Thymus (tissue), 11 donors: ENCODE results near the gene DNAJC4. TPM values are rescaled to one million over a fixed set of nuclear protein-coding genes. Genes with fewer than 3 reads are reported as not detected.

Experiments
- DNase-seq, 9 donors: peaks; one replicate each; pipeline ENCODE4 v3.0.0-alpha.2; 2013; ENCODE audit warnings: low spot score in 9 of 9, low read depth in 6 of 9, missing footprints in 1 of 9
- H3K27ac ChIP-seq, 2 donors: one replicate each; pipeline ENCODE4 v1.5.1; 2013; ENCODE audit warnings: control low read depth in 1 of 2, low read depth in 1 of 2, low read length in 1 of 2, mild to moderate bottlenecking in 1 of 2, moderate library complexity in 1 of 2
- H3K27me3 ChIP-seq, 2 donors: one replicate each; pipeline ENCODE4 v1.5.1; 2013; ENCODE audit warnings: low read length in 1 of 2; ENCODE audit not compliant: control insufficient read depth in 2 of 2, insufficient read depth in 1 of 2
- H3K36me3 ChIP-seq, 2 donors: one replicate each; pipeline ENCODE4 v1.5.1; 2013; ENCODE audit warnings: low read length in 1 of 2, mild to moderate bottlenecking in 1 of 2, moderate library complexity in 1 of 2; ENCODE audit not compliant: control insufficient read depth in 2 of 2, insufficient read depth in 2 of 2
- H3K4me1 ChIP-seq, 2 donors: one replicate each; pipeline ENCODE4 v1.5.1; 2013; ENCODE audit warnings: low read length in 2 of 2; ENCODE audit not compliant: control insufficient read depth in 2 of 2, insufficient read depth in 2 of 2
- H3K4me3 ChIP-seq, 2 donors: one replicate each; pipeline ENCODE4 v1.5.1; 2013; ENCODE audit warnings: low read length in 2 of 2, control low read depth in 1 of 2, mild to moderate bottlenecking in 1 of 2
- H3K9me3 ChIP-seq, 2 donors: one replicate each; pipeline ENCODE4 v1.5.1; 2013; ENCODE audit warnings: low read length in 1 of 2, mild to moderate bottlenecking in 1 of 2; ENCODE audit not compliant: control insufficient read depth in 2 of 2, insufficient read depth in 1 of 2
- WGBS: extraction: QIAGEN DNeasy Blood & Tissue Kit; methylation state at CpG from one replicate; pipeline ENCODE4 v1.1.7; 2013; 5-methylcytosine and 5-hydroxymethylcytosine counted together
- polyA plus RNA-seq: library from polyadenylated mRNA; stranded (reverse); fragments of 200-250 nt; gene quantifications from one replicate; pipeline ENCODE4 v1.2.3, GENCODE V29; 2013
- total RNA-seq: library from RNA; stranded (reverse); fragments of 120-200 nt; gene quantifications from one replicate; pipeline ENCODE4 v1.2.4, GENCODE V29; 2013
- donor health status: healthy.

Gene DNAJC4
- total and polyA plus RNA-seq, 2 donors = 18.1 to 134 TPM

DNA sequence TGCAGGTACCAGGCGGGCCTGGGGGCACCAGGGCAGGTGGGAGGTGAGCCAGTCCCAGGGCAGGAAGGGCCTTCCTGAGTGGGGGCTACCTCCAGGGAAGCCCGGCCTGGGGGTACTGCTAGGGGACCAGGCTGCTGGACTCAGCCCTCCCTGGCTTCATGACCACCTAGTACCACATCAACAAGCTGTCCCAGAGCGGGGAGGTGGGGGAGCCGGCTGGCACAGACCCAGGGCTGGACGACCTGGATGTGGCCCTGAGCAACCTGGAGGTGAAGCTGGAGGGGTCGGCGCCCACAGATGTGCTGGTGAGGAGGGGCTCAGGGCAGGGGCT lies 11.0 kb upstream of the DNAJC4 start:
- no peaks in the 10 kb centered on the region for H3K4me1 ChIP-seq
- H3K4me3 ChIP-seq = no peak overlapping the region
- WGBS = 94% methylated on average over 7 of the region's 7 CpGs
- H3K27me3 ChIP-seq = no peaks in the 10 kb centered on the region
- peaks cover 66 to 74% of the 10 kb centered on the region in 2 donors for H3K36me3 ChIP-seq
- DNase-seq = no peak
- H3K9me3 ChIP-seq = no peaks in the 10 kb centered on the region
- no peak overlapping the region for H3K27ac ChIP-seq

DNA sequence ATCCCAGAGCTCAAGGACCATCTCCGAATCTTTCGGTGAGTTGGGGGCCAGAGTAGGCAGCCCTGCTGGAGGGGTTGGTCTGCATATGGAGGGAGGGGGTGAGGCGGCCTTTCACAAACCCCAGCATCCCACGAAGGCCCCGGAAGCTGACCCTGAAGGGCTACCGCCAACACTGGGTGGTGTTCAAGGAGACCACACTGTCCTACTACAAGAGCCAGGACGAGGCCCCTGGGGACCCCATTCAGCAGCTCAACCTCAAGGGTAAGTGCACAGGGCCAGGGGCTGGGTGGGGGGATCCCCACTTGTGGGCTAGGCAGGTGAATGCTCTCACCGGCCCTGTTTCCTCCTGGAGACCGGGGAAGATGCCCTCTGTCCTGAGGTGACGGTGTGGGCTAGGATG lies 10.6 kb upstream of the DNAJC4 start:
- Histone ChIP-seq H3K27ac (no peak overlapping the region), H3K4me1 (peaks cover 0 to 2% of the 10 kb centered on the region in 2 donors), H3K9me3 (no peaks in the 10 kb centered on the region), H3K36me3 (peaks cover 66 to 73% of the 10 kb centered on the region in 2 donors), H3K4me3 (no peak overlapping the region), H3K27me3 (no peaks in the 10 kb centered on the region)
- WGBS = 96% methylated on average over 10 of the region's 10 CpGs
- no peak for DNase-seq

DNA sequence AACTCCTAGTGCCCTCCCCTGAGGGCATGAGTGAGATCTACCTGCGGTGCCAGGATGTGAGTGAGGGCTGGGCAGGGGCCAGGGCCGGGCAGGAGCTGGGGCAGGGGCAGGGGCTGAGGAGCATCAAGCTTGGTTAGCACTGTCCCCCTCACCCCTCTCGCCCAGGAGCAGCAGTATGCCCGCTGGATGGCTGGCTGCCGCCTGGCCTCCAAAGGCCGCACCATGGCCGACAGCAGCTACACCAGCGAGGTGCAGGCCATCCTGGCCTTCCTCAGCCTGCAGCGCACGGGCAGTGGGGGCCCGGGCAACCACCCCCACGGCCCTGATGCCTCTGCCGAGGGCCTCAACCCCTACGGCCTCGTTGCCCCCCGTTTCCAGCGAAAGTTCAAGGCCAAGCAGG lies 10.1 kb upstream of the DNAJC4 start:
- Histone ChIP-seq H3K27ac (no peak overlapping the region), H3K4me1 (peaks cover 2 to 7% of the 10 kb centered on the region in 2 donors), H3K9me3 (no peaks in the 10 kb centered on the region), H3K36me3 (peaks cover 62 to 70% of the 10 kb centered on the region in 2 donors), H3K27me3 (no peaks in the 10 kb centered on the region), H3K4me3 (no peak overlapping the region)
- WGBS = over 99% methylated on average over 17 of the region's 17 CpGs
- DNase-seq = no peak

DNA sequence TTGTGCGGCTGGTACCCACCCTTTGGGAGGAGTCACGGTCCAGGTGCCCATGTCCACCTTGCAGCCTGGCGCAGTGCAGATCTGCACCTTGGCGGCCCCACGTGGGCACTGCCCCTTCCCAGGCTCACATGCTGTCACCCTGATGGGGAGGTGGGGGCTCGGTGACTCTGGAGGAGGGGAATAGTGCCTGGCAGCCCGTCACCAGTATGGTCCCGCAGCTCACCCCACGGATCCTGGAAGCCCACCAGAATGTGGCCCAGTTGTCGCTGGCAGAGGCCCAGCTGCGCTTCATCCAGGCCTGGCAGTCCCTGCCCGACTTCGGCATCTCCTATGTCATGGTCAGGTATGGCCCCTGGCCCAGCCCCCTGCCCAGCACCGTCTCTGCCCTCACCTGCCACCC lies 9.6 kb upstream of the DNAJC4 start:
- no peaks in the 10 kb centered on the region for H3K27me3 ChIP-seq
- peaks cover 3 to 12% of the 10 kb centered on the region in 2 donors for H3K4me1 ChIP-seq
- WGBS = 98% methylated on average over 14 of the region's 14 CpGs
- H3K9me3 ChIP-seq = no peaks in the 10 kb centered on the region
- peaks cover 57 to 66% of the 10 kb centered on the region in 2 donors for H3K36me3 ChIP-seq
- no peak overlapping the region for H3K4me3 ChIP-seq
- DNase-seq = no peak
- no peak overlapping the region for H3K27ac ChIP-seq

DNA sequence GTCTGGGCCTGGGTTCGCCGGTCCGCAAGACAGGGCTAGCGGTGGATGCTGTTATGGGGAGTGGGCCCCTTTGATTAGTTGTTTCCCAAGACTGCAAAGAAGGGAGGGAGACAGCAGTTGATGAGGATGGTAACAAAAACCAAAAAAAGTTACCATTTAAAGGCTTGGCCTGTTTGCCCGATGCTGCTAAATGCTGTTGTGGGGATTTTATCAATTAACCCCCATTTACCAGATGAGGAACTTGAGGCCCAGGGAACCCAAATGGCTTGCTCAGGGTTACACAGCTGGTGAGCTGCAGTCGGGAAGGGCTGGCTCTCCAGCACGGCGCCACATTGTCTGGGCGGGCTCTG lies 7.7 kb upstream of the DNAJC4 start:
- Histone ChIP-seq H3K9me3 (peaks cover 0 to 6% of the 10 kb centered on the region in 2 donors), H3K4me1 (peaks cover 12 to 26% of the 10 kb centered on the region in 2 donors), H3K27ac (no peak overlapping the region), H3K27me3 (no peaks in the 10 kb centered on the region), H3K36me3 (peaks cover 52 to 55% of the 10 kb centered on the region in 2 donors), H3K4me3 (no peak overlapping the region)
- 93% methylated on average over 9 of the region's 9 CpGs for WGBS
- no peak for DNase-seq

DNA sequence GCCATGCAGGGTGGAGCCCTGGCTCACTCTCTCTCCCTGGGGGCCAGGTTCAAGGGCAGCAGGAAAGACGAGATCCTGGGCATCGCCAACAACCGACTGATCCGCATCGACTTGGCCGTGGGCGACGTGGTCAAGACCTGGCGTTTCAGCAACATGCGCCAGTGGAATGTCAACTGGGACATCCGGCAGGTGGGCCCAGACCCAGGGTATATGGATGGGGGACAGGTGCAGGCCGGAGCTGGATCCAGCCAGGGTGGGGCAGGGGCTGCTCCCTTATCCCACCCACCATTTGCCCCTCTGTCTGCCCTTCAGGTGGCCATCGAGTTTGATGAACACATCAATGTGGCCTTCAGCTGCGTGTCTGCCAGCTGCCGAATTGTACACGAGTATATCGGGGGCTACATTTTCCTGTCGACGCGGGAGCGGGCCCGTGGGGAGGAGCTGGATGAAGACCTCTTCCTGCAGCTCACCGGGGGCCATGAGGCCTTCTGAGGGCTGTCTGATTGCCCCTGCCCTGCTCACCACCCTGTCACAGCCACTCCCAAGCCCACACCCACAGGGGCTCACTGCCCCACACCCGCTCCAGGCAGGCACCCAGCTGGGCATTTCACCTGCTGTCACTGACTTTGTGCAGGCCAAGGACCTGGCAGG lies 7.2 kb upstream of the DNAJC4 start:
- no peak for DNase-seq
- 94% methylated on average over 24 of the region's 24 CpGs for WGBS
- no peaks in the 10 kb centered on the region for H3K27me3 ChIP-seq
- peaks cover 12 to 27% of the 10 kb centered on the region in 2 donors for H3K4me1 ChIP-seq
- peaks cover 52 to 53% of the 10 kb centered on the region in 2 donors for H3K36me3 ChIP-seq
- H3K9me3 ChIP-seq = peaks cover 0 to 6% of the 10 kb centered on the region in 2 donors
- H3K4me3 ChIP-seq = no peak overlapping the region
- no peak overlapping the region for H3K27ac ChIP-seq

DNA sequence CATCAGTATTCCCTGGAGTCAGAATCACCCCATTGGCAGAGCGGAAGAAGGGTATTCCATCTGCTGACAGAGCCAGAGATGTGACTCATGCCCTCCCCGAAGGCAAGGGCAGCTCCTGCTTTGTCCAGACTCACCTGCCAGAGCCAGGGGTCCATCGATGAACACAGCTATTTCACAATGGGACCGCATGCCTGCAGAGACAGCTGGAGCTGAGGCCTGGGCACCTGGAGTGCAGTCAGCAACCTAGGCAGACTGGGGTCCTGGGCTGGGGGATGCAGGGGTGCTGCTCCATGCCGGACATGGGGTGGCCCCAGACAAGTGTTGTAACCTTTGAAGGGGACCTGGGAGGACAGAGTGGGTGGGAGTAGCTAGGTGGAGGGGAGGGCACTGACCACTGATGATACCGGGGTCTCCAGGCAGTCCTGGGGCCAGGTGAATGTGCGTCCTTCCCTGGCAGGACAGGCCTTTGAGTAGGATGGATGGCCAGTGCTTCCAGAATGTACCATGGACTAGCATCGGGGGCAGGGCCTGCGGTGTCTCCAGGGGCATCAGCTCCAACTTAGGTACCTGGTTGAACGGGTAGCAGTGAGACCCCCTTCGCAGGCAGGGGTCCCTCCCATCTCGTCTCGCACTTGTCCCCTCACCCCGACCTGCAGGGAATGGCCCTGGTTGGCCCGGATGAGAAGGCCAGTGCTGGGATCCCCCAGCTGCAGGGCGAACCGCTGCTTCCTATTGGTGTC lies 6.0 kb upstream of the DNAJC4 start:
- Histone ChIP-seq H3K36me3 (peaks cover 42 to 45% of the 10 kb centered on the region in 2 donors), H3K4me3 (no peak overlapping the region), H3K27ac (no peak overlapping the region), H3K4me1 (peaks cover 16 to 31% of the 10 kb centered on the region in 2 donors), H3K27me3 (no peaks in the 10 kb centered on the region), H3K9me3 (peaks cover 0 to 6% of the 10 kb centered on the region in 2 donors)
- no peak for DNase-seq
- 97% methylated on average over 17 of the region's 17 CpGs for WGBS

DNA sequence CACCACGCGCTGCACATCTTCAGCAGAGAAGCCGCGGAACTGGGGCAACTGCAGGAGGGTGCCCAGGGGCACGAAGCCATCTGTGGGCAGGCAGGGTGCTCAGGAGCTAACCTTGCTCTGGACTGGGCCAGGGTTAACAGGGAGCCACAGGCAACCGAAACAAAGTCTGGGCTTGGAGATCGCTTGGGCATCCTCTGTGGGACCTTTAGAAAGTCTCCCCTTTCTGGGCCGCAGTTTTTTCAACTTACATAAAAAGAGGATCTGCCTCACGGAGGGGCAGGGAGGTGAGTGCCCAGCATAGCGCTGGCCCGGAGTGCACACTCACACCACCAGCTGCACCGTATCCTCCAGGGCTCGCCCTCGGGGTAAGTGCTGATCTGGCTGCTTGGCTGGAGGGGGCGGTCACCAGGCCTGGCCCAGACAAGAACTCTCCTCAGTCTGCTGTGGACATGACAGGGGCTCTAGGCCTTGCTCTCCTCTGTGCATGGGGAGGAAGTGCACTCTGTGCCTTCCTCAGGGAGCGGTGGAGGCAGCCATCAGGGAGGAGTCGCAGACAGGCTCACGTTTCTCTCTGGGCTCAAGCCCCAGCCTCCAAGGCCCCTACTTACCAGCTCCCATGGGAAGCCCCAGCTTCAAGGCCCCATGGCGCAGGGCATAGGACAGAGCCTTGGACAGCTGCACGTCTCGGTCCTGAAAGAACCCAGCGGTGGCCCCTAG lies 5.3 kb upstream of the DNAJC4 start:
- WGBS = 77% methylated on average over 22 of the region's 22 CpGs
- H3K9me3 ChIP-seq = peaks cover 0 to 6% of the 10 kb centered on the region in 2 donors
- H3K27ac ChIP-seq = peak overlapping the region; percentile 83
- DNase-seq = no peak
- H3K27me3 ChIP-seq = no peaks in the 10 kb centered on the region
- H3K36me3 ChIP-seq = peaks cover 35 to 37% of the 10 kb centered on the region in 2 donors
- peaks cover 23 to 38% of the 10 kb centered on the region in 2 donors for H3K4me1 ChIP-seq
- peak overlapping the region; percentile 69 to 89 for H3K4me3 ChIP-seq
